Measurements from ENCODE around the gene FBXO41. TPM values are rescaled to one million over a fixed set of nuclear protein-coding genes. Genes with fewer than 3 reads are reported as not detected.

The FBXO41 gene
- total and polyA plus RNA-seq, 7 donors: under 0.01 to 4.4 (median 1.9) TPM

GRCh38 chr2:73228631-73229030 is 55.6 kb downstream of the FBXO41 start:
- WGBS, 2 donors: 89 to 91% methylated on average over 14 of the region's 14 CpGs
- no peak overlapping the region for H3K27ac ChIP-seq
- intact Hi-C loops (cut with DNase I): no loop called here
- H3K4me1 ChIP-seq: peaks cover 0 to 12% (median 6%) of the 10 kb centered on the region in 4 donors
- no peaks in the 10 kb centered on the region for H3K27me3 ChIP-seq
- H3K9me3 ChIP-seq: no peaks in the 10 kb centered on the region
- DNase-seq: no peak
- no peak overlapping the region for H3K4me3 ChIP-seq
- no peak for TF ChIP-seq EP300 (IDR thresholded peaks at IDR 0.05)
- TF ChIP-seq CTCF (IDR thresholded peaks at IDR 0.05): no peak
- TF ChIP-seq POLR2AphosphoS5 (IDR thresholded peaks at IDR 0.05): no peak
- TF ChIP-seq POLR2A (IDR thresholded peaks at IDR 0.05): no peak
- H3K36me3 ChIP-seq: peaks cover 0 to 63% (median 19%) of the 10 kb centered on the region in 4 donors

- peaks cover 0 to 6% (median 0%) of the 10 kb centered on the region in 4 donors for H3K4me1 ChIP-seq
- WGBS, 2 donors: 87 to 91% methylated on average over 3 of the region's 3 CpGs
- intact Hi-C loops (cut with DNase I): no loop called here
- H3K36me3 ChIP-seq: peaks cover 0 to 78% (median 21%) of the 10 kb centered on the region in 4 donors
- H3K4me3 ChIP-seq: no peak overlapping the region
- no peaks in the 10 kb centered on the region for H3K9me3 ChIP-seq
- TF ChIP-seq POLR2A (IDR thresholded peaks at IDR 0.05) (no peak), EP300 (IDR thresholded peaks at IDR 0.05) (no peak), POLR2AphosphoS5 (IDR thresholded peaks at IDR 0.05) (no peak), CTCF (IDR thresholded peaks at IDR 0.05) (no peak)
- H3K27me3 ChIP-seq: no peaks in the 10 kb centered on the region
- no peak for DNase-seq
- H3K27ac ChIP-seq: no peak overlapping the region
Observed at GRCh38 chr2:73227086-73227485, 57.2 kb downstream of the FBXO41 start.

GRCh38 chr2:73225513-73226360 is 58.5 kb downstream of the FBXO41 start:
- no peaks in the 10 kb centered on the region for H3K4me1 ChIP-seq
- H3K36me3 ChIP-seq: peaks cover 4 to 92% (median 25%) of the 10 kb centered on the region in 4 donors
- TF ChIP-seq EP300 (IDR thresholded peaks at IDR 0.05): no peak
- no peak for DNase-seq
- H3K27me3 ChIP-seq: no peaks in the 10 kb centered on the region
- H3K27ac ChIP-seq: no peak overlapping the region
- intact Hi-C loops (cut with DNase I): no loop called here
- H3K9me3 ChIP-seq: no peaks in the 10 kb centered on the region
- H3K4me3 ChIP-seq: no peak overlapping the region
- 75 to 85% methylated on average over 9 of the region's 9 CpGs for WGBS, 2 donors

- no peak for DNase-seq
- intact Hi-C loops (cut with DNase I): no loop called here
- no peaks in the 10 kb centered on the region for H3K9me3 ChIP-seq
- no peak overlapping the region for H3K27ac ChIP-seq
- H3K36me3 ChIP-seq: peaks cover 6 to 98% (median 30%) of the 10 kb centered on the region in 4 donors
- TF ChIP-seq POLR2A (IDR thresholded peaks at IDR 0.05): no peak
- TF ChIP-seq CTCF (IDR thresholded peaks at IDR 0.05): no peak
- TF ChIP-seq EP300 (IDR thresholded peaks at IDR 0.05): no peak
- TF ChIP-seq POLR2AphosphoS5 (IDR thresholded peaks at IDR 0.05): no peak
- no peak overlapping the region for H3K4me3 ChIP-seq
- 90 to 93% methylated on average over 4 of the region's 4 CpGs for WGBS, 2 donors
- H3K4me1 ChIP-seq: no peaks in the 10 kb centered on the region
- H3K27me3 ChIP-seq: no peaks in the 10 kb centered on the region
Observed at GRCh38 chr2:73223821-73224220, 60.5 kb downstream of the FBXO41 start.

GRCh38 chr2:73218298-73218697 is 66.0 kb downstream of the FBXO41 start:
- H3K4me3 ChIP-seq: no peak overlapping the region
- no peaks in the 10 kb centered on the region for H3K27me3 ChIP-seq
- H3K27ac ChIP-seq: no peak overlapping the region
- TF ChIP-seq CTCF (IDR thresholded peaks at IDR 0.05) (no peak), EP300 (IDR thresholded peaks at IDR 0.05) (no peak), POLR2AphosphoS5 (IDR thresholded peaks at IDR 0.05) (no peak), POLR2A (IDR thresholded peaks at IDR 0.05) (no peak)
- no peaks in the 10 kb centered on the region for H3K9me3 ChIP-seq
- peaks cover 0 to 48% (median 12%) of the 10 kb centered on the region in 4 donors for H3K36me3 ChIP-seq
- DNase-seq: no peak
- intact Hi-C loops (cut with DNase I): no loop called here
- peaks cover 0 to 20% (median 7%) of the 10 kb centered on the region in 4 donors for H3K4me1 ChIP-seq
